ENCODE measurements around the gene SURF1.
"Not testable (repeated sequence)": the region's sequence is repeated elsewhere in the genome, so short reads cannot be mapped to it uniquely, and the experiment has no call there.

The SURF1 gene

DNA sequence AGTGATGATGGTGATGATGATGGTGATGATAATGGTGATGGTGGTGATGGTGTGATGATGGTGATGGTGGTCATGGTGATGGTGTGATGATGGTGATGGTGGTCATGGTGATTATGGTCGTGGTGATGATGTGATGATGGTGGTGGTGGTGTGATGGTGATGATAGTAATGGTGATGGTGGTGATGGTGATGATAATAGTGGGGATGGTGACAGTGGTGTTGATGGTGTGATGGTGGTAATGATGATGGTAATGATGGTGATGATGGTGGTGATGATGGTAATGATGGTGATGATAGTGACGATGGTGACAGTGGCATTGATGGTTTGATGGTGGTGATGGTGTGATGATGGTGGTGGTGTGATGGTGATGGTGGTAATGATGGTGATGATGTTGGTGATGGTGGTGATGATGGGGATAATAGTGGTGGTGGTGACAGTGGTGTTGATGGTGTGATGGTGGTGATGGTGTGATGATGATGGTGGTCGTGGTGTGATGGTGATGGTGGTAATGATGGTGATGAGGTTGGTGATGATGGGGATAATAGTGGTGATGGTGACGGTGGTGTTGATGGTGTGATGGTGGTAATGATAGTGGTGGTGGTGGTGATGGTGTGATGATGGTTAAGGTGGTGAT lies 26.3 kb upstream of the SURF1 start:
- no peak for DNase-seq

DNA sequence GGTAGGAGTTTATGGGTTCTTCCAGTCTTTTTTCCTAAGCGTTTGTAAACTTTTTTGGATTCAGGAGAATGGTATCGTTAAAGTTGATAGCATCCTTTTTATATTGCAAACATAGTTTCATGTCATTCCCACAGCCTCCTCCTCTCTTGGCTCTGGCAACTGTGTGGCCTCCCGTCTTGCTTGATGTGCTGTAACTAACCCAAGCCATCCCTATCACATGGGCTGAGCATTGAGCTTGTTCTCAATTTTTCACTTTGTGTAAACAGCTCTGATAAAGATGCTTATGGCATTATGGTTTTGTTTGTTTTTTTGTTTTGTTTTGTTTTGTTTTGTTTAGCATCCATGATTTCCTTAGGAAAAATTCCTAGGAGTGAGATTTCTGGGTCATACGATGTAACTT lies 24.4 kb upstream of the SURF1 start:
- DNase-seq, result no peak

DNA sequence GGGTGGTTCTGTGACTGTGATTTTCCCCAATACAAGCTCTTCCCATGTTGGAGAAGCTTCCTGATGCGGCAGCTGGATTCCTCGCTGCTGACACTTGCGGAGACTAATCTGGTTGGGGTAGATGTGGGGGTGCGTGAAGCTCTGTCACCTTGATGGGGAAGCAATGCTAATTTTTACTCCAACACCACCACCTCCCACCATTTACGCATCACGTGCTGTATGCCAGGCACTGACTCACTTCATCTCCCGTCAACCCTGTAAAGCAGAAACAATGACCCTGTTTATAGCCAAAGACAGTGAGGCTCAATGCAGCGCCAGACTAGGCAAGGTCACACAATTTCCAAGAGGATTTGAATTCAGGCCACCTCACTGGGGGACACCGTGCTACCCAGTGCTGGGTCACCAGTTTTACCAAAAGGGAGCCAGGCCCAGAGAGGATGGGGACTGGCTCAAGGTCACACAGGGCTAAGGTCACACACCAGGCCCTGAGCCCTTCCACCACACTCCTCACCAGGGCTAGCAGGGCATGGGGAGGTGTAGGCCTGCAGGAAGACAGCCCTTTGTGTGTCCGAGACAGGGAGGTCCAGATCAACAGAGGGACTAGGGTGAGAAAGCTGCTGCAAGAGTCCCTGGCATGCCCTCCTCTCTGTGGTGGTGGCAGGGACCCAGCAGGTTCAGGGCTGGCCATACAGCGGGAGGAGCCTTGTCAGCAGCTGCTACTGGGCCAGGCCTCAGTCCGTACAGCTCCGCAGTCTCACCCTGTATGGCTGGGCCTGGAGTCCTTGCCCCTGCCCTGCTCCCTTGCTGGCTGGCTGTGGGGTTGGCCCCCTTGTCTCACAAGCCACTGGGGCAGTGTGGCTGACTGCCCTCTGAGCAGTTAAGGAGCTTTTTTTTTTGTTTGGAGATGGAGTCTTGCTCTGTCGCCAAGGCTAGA lies 23.1 kb upstream of the SURF1 start:
- no peak for DNase-seq

- DNase-seq, result no peak
These were observed 22.2 kb upstream of the SURF1 start for GRCh38 chr9:133378408-133378962.

DNA sequence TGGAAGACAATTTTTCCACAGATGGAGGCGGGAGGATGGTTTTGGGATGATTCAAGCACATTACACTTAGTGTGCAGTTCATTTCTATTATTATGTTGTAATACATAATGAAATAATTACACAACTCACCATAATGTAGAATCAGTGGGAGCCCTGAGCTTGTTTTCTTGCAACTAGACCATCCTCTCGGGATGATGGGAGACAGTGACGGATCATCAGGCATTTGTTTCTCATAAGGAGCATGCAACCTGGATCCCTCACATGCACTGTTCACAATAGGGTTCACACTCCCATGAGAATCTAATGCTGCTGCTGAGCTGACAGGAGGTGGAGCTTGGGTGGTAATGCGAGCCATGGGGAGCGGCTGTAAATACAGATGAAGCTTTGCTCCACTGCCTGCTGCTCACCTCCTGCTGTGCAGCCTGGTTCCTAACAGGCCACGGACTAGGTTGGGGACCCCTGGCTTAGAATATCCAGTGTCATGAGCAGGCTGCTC lies 21.5 kb upstream of the SURF1 start:
- DNase-seq, result peak; percentile 59

DNA sequence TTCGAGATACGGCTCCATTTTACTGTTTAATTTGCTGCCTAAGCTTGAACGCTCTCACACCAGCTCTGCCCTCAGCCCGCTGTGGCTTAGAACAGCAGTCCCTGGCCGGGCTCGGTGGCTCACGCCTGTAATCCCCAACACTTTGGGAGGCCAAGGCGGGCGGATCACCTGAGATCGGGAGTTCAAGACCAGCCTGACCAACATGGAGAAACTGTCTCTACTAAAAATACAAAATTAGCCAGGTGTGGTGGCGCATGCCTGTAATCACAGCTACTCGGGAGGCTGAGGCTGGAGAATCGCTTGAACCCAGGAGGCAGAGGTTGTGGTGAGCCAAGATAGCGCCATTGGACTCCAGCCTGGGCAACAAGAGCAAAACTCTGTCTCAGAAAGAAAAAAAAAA lies 21.0 kb upstream of the SURF1 start:
- DNase-seq, result not testable (repeated sequence)

DNA sequence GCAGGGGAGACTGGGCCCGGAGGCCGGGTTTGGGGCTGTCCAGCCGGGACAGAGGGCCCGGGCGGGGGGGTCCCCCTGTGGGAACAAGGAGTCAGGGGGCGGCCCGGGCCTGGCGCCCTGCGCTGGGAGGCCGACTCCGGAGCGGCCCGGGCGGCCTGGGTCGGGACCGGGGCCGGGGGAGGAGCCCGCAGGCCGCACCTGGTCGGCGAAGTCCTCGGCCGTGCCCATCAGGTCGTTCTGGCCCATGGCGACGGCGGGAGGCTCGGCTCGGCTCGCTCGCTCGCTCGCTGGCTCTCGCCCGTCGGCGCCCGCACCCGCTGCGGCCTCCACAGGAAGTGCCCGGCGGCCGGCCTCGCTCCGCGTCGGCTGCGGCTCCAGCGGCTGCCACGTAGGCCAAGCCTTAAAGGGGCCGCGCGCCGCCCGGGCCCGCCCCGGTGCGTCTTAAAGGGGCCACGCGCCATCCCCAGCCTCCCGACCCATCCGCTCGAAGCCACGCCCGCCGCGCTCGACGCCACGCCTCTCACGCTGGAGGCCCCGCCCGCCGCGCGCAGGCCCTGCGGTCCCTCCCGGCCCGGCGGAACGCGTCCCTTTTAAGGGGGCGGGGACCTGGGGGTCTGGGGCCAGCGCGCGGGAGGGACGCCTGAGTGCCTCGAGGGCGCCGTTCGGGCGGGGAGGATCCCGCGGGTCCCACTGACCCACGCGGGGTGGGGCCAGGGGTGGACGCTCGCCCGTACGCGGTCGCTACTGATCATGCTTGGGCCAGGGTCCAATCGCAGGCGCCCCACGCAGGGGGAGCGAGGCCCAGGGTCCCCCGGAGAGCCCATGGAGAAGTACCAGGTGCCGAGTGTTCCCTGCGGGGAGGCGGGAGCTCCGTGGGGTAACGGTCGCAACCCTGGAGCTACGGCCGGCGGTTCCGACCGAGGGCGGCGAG lies 19.7 kb upstream of the SURF1 start, which contains the start of the genes STKLD1 and SURF4:
TSS of gene STKLD1 (plus strand) at position 643 of the 931 bp plus-strand sequence. CDS start at position 751, 108 bp downstream.
TSS of gene SURF4 (minus strand) at position 337 of the 931 bp plus-strand sequence. CDS start at position 246, 91 bp downstream.
- DNase-seq, result peak; percentile 98

- peak; percentile 72 for DNase-seq
These were observed 18.9 kb upstream of the SURF1 start for GRCh38 chr9:133375116-133375723.

GRCh38 chr9:133374612-133375115 lies 18.4 kb upstream of the SURF1 start:
- no peak for DNase-seq

- DNase-seq, result no peak
These were observed 15.9 kb upstream of the SURF1 start for GRCh38 chr9:133372144-133372543.

DNA sequence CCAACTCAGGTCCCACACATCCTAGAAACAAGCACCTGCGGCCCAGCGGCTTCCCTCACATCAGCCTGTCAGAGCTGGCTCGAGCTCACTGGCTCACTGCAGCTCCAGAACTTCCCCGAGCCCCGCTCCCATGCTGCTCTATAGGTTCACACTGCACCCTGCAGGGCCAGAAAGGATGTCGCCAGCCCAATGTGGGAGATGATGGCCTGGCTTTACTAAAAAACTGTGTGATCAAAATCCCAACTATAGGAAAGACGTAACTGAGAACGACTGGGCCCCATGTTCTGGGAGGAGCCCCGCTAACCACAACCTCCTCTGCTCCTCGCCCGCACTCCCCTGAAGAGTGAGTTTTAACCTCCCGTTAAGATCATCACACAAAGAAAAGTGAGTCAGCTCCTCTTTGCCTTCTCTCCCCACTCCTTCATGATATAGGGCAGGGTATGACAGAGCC lies 15.0 kb upstream of the SURF1 start:
- no peak for DNase-seq

DNA sequence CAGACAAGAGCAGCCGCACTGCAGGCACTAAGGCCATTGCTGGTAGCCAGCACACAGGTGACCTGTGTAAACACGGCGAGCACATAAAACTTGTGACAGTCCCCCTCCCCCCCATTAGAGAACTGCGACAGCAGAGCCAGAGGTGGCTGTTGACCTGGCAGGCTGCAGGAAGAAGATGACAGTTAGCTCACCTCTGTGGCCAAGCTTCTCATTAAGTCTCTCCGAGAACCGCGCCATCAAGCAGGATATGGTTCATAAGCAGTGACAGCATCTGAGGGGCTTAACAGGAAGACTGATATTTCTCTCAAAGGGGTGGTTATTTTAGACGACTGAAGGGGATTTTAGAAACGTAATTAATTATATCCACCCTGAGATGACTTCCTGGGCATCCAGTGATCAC lies 14.4 kb upstream of the SURF1 start:
- DNase-seq, result no peak

DNA sequence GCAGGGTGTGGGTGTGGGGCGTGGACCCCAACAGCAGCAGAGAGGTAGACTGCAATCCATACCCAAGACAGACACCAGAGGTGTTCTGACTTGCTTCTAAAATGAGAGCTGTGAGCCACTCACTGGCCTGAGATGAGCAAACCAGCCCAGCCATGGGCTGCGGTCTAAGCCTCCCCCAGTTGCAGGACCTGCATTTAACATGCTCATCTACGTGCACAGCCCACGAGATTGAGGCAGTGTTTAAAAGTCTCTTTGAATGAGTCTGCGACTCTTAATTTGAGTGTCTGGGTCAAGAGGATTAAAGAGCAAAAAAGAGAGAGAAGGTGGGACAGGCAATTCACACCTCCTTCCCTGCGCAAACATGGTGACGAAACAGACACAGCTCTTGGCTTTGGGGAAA lies 13.6 kb upstream of the SURF1 start:
- DNase-seq, result no peak

DNA sequence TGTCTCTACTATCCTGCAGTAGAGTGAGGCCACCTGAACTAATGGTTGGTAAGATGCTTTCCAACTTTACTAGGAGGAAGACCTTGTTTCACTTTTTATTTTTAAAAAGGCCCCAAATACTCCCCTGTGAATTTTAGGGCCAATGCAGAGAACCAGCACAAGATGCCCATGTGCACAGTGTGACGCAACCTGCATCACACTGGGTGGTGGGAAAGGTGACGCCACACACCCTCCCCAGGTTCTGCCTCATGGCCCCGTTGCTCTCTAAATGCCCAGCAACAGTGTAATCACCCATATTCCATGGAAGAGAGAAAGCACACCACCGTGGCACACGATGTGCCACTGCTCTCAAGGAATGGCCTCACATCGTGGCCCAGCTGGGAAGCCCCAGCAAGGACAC lies 13.1 kb upstream of the SURF1 start:
- DNase-seq, result no peak

DNA sequence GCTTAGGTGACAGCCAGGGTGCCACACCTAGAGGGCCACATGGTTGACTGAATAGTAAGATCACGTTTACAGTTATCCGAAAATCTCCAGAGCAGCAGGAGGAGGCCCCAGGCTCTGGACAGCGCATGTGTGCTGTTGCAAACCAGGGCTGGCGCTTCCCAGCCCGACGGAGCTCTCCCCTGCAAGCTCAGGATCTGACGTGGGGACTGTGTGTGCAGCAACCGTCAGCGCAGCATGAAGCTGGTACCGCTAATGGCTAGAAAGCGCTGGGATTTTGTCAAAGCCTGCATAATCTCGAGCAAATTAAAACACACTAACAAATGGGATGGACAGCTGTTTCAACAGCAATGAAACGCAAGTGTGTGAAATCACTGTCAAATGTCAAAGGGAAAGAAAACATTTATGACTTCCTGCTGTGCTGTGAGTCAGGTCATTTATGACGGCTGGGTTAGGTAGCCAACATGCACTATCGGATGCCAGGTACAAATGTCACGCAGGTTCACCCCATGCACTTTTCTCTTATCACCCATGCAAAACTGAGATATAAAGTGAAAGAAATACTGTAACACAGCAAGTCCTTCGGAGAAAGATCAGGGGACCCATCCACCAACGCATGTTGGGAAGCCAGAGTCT lies 12.1 kb upstream of the SURF1 start:
- DNase-seq, result peak; percentile 57

DNA sequence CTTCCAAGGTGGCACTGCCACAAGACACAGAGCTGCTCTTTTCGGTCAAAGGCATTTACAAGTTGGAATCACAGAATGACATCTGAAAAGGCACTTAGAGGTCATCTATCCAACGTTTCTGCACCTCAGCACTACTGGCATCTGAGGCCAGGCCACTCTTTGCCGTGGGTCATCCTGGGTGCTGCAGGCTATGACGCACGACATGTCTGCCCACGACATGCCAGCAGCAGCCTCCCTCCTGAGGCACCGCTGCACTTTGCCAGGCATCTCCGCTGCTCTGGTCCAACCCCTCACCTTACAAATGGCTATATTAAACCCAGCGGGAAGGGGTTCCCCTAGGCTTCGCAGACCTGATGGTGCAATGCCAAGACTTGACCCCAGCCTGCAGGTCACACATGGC lies 11.5 kb upstream of the SURF1 start:
- no peak for DNase-seq

- no peak for DNase-seq
These were observed 10.9 kb upstream of the SURF1 start for GRCh38 chr9:133367221-133367620.

GRCh38 chr9:133366435-133366834 lies 10.1 kb upstream of the SURF1 start:
- DNase-seq, result no peak

DNA sequence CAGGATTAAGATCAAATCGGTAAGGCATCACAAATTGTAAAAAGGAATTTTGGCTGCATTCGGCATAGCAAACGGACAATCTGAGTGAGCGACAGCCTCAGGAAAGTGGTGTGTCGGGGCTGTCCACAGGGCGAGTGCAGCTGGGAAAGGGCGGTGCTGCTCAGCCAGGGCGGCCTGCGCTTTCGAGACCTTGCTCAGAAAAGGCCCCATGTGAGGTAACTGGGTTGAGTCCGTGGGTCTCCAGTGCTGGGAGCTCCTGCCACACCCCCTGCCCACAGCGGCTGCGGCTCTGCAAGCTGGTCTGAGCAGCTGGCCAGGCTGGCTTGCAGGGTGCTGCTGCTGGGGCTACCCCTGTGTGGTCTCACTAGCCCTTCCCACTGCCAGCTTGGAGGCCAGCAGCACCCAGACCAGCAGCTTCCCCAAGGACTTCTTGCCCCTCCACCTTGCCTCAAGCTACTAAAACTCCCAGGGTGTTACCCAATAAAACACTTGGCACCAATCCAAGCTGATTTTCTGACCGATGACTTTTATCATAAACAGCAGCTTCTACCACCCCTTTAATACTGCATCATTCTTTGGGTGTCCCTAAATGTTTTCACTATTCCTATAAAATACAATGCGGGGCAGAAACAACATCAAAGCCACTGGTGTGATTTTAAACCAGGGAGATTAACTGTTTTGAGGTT lies 6.2 kb upstream of the SURF1 start:
- DNase-seq, result no peak

DNA sequence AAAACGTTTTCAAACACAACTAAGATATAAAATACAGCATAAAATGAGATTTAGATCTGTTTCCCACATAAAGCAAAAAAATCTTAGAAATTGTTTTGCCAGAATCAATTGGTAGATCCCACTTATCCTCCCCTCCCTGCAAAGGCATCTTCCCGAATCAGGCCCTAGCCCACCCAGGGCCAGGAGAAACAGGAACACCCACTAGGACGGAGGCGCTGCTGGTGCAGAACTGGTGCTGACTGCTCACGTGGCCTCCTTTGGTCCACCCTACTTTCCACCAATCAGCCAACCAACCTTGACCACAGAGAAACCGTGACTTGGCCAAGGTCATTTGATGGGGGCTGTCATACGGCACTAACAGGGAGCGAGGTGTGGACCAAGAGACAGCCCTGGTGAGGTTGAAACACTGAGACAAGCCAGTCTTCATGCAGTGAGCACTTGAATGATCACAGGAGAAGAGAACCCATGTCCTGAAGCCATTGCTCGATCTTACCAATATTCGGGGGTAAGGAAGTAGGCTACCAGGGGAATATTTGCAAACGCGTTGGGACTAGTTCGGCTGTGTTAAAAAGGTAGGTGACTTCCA lies 5.3 kb upstream of the SURF1 start:
- DNase-seq, result no peak

All from DMS53 (cell line).